LoVo (cell line): ENCODE measurements around the gene HMCN2.
A peak's percentile ranks its signal among the peaks of the same experiment; 100 is the strongest.

ENCODE experiments used
- DNase-seq: peaks from one replicate; pipeline ENCODE4 v3.0.0-alpha.2; 2016; ENCODE audit warnings: low spot score

Gene HMCN2

GRCh38 chr9:130265431-130266235, at the start of gene HMCN2:
HMCN2 (plus strand) TSS chr9:130265760; CDS start chr9:130265879, 119 bp downstream.
- no peak for DNase-seq

GRCh38 chr9:130217838-130218237, 47.7 kb upstream of the HMCN2 start:
- DNase-seq, result no peak

- no peak for DNase-seq
These were observed 45.9 kb upstream of the HMCN2 start for GRCh38 chr9:130219661-130220096.

GRCh38 chr9:130220352-130220751, 45.2 kb upstream of the HMCN2 start:
- DNase-seq, result no peak

- DNase-seq, result no peak
These were observed 42.7 kb upstream of the HMCN2 start for GRCh38 chr9:130222833-130223232.

- DNase-seq, result no peak
These were observed 40.5 kb upstream of the HMCN2 start for GRCh38 chr9:130225071-130225470.

GRCh38 chr9:130225586-130225985, 40.0 kb upstream of the HMCN2 start:
- no peak for DNase-seq

GRCh38 chr9:130226112-130226511, 39.4 kb upstream of the HMCN2 start:
- DNase-seq, result no peak

- no peak for DNase-seq
These were observed 37.7 kb upstream of the HMCN2 start for GRCh38 chr9:130227833-130228232.

GRCh38 chr9:130229759-130230158, 35.8 kb upstream of the HMCN2 start:
- no peak for DNase-seq

GRCh38 chr9:130230631-130231030, 34.9 kb upstream of the HMCN2 start:
- DNase-seq, result no peak

GRCh38 chr9:130232899-130233586, 32.5 kb upstream of the HMCN2 start:
- no peak for DNase-seq

- DNase-seq, result no peak
These were observed 32.0 kb upstream of the HMCN2 start for GRCh38 chr9:130233587-130233945.

GRCh38 chr9:130234340-130235260, 31.0 kb upstream of the HMCN2 start:
- DNase-seq, result no peak

- peak; percentile 39 for DNase-seq
These were observed 29.8 kb upstream of the HMCN2 start for GRCh38 chr9:130235558-130236435.

- DNase-seq, result no peak
These were observed 29.0 kb upstream of the HMCN2 start for GRCh38 chr9:130236436-130236985.

- no peak for DNase-seq
These were observed 28.5 kb upstream of the HMCN2 start for GRCh38 chr9:130237076-130237475.

- DNase-seq, result no peak
These were observed 27.6 kb upstream of the HMCN2 start for GRCh38 chr9:130237763-130238524.

GRCh38 chr9:130239363-130239695, 26.2 kb upstream of the HMCN2 start:
- DNase-seq, result no peak

GRCh38 chr9:130239741-130240241, 25.8 kb upstream of the HMCN2 start:
- no peak for DNase-seq
